Smooth muscle cell (in vitro differentiated cells): ENCODE measurements around the gene TKT. TPM values are rescaled to one million over a fixed set of nuclear protein-coding genes. Genes with fewer than 3 reads are reported as not detected.

Experiments used
- DNase-seq: peaks from one replicate; lab custom pipeline; 2025; ENCODE audit not compliant: unreplicated experiment; lab: John Stamatoyannopoulos, UW
- H2AFZ ChIP-seq: fragments of 200-600 bp; sonication (generic); 2 replicates; pipeline ENCODE4 v1.6.0; 2016; ENCODE audit warnings: antibody characterized with exemption, low read depth, mild to moderate bottlenecking
- H3F3A ChIP-seq: fragments of 200-600 bp; sonication (generic); 2 replicates; pipeline ENCODE4 v1.6.0; 2017; ENCODE audit warnings: antibody characterized with exemption, low read depth
- H3K27ac ChIP-seq: fragments of 200-600 bp; sonication (generic); 2 replicates; pipeline ENCODE4 v1.5.1; 2016; ENCODE audit warnings: low read depth, mild to moderate bottlenecking
- H3K27me3 ChIP-seq: fragments of 200-600 bp; sonication (generic); 2 replicates; pipeline ENCODE4 v1.6.1; 2016; ENCODE audit warnings: low read depth, mild to moderate bottlenecking
- H3K36me3 ChIP-seq: fragments of 200-600 bp; sonication (generic); 2 replicates; pipeline ENCODE4 v1.5.1; 2016; ENCODE audit warnings: low read depth
- H3K4me1 ChIP-seq: fragments of 200-600 bp; sonication (generic); 2 replicates; pipeline ENCODE4 v1.5.1; 2016; ENCODE audit warnings: low read depth
- H3K4me2 ChIP-seq: fragments of 200-600 bp; sonication (generic); 2 replicates; pipeline ENCODE4 v1.6.0; 2016; ENCODE audit warnings: mild to moderate bottlenecking
- H3K4me3 ChIP-seq: fragments of 200-600 bp; sonication (generic); 2 replicates; pipeline ENCODE4 v1.5.1; 2016; ENCODE audit warnings: mild to moderate bottlenecking
- H3K79me2 ChIP-seq: fragments of 200-600 bp; sonication (generic); 2 replicates; pipeline ENCODE4 v1.6.0; 2016; ENCODE audit warnings: low read depth, mild to moderate bottlenecking
- H3K9ac ChIP-seq: fragments of 200-600 bp; sonication (generic); 2 replicates; pipeline ENCODE4 v1.6.0; 2016; ENCODE audit warnings: low read depth
- H3K9me3 ChIP-seq: fragments of 200-600 bp; sonication (generic); replicated peaks from 2 replicates; pipeline ENCODE4 v1.5.1; 2016; ENCODE audit warnings: low read depth
- H4K20me1 ChIP-seq: fragments of 200-600 bp; sonication (generic); 2 replicates; pipeline ENCODE4 v1.6.0; 2016; ENCODE audit warnings: low read depth
- CTCF ChIP-seq: fragments of 200-600 bp; sonication (generic); IDR thresholded peaks from 2 replicates; pipeline ENCODE4 v1.5.1; 2017; ENCODE audit warnings: borderline replicate concordance, mild to moderate bottlenecking, antibody characterized with exemption; ENCODE audit not compliant: insufficient read depth, poor library complexity, severe bottlenecking
- WGBS: methylation state at CpG from one replicate; pipeline ENCODE4 v1.1.7; 2016; ENCODE audit warnings: low lambda C conversion rate; 5-methylcytosine and 5-hydroxymethylcytosine counted together
- polyA plus RNA-seq: library from polyadenylated mRNA; unstranded; fragments of >200 nt; fragmentation: Nextera tagmentation; extraction: Ambion mirVana; gene quantifications from 2 replicates; pipeline ENCODE4 v1.2.1, GENCODE V29; 2016
- total RNA-seq: library from RNA; depleted of rRNA; stranded (reverse); fragments of >200 nt; gene quantifications from 2 replicates; pipeline ENCODE4 v1.2.3, GENCODE V29; 2014

The TKT gene
- total and polyA plus RNA-seq, 2 experiments from 2014 or later, result 124 to 138 TPM

- Histone ChIP-seq H3F3A (peaks cover 8% of the 10 kb centered on the region), H2AFZ (no peak overlapping the region), H3K27me3 (no peaks in the 10 kb centered on the region), H3K4me1 (peaks cover 13% of the 10 kb centered on the region), H3K27ac (no peak overlapping the region), H3K4me3 (no peak overlapping the region), H3K79me2 (no peaks in the 10 kb centered on the region), H3K9ac (no peak overlapping the region), H3K36me3 (no peaks in the 10 kb centered on the region), H4K20me1 (no peaks in the 10 kb centered on the region), H3K4me2 (no peak overlapping the region), H3K9me3 (no peaks in the 10 kb centered on the region)
- TF ChIP-seq CTCF, result no peak
- WGBS, result 86% methylated on average over 4 of the region's 4 CpGs
- no peak for DNase-seq
Measured at GRCh38 chr3:53263907-53264306, 8.1 kb upstream of the TKT start.

- Histone ChIP-seq H3K4me3 (no peak overlapping the region), H3K79me2 (no peaks in the 10 kb centered on the region), H3K27me3 (no peaks in the 10 kb centered on the region), H3K27ac (no peak overlapping the region), H3F3A (peaks cover 13% of the 10 kb centered on the region), H4K20me1 (no peaks in the 10 kb centered on the region), H3K9me3 (no peaks in the 10 kb centered on the region), H2AFZ (no peak overlapping the region), H3K9ac (no peak overlapping the region), H3K36me3 (no peaks in the 10 kb centered on the region), H3K4me2 (no peak overlapping the region), H3K4me1 (peaks cover 16% of the 10 kb centered on the region)
- 85% methylated on average over 5 of the region's 5 CpGs for WGBS
- no peak for DNase-seq
- TF ChIP-seq CTCF, result no peak
Measured at GRCh38 chr3:53261712-53262111, 5.9 kb upstream of the TKT start.

DNA sequence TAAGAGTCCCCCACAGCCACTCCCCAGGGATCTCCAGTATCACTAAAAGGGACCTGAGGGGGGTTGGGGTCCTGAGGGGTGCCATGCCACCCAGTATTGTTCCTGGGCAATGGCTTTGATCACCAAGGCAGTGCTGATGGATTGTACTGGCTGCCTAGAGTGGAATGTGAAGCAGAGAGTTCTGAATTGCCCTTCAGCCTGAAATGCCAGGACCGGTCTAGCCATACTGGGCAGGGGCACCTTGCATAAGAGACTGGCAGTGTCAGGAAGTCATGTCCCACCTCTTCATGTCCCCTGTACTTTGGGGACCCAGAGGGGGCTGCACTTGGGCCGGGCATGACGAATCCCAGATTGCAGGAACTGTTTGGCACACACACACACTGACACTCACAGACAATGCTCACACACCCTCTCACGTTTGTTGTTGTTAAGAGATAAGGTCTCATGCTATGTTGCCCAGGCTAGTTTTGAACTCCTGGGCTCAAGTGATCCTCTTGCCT lies 4.5 kb upstream of the TKT start:
- no peak for DNase-seq
- H3K9me3 ChIP-seq, result no peaks in the 10 kb centered on the region
- H3K4me2 ChIP-seq, result no peak overlapping the region
- H4K20me1 ChIP-seq, result peaks cover 1% of the 10 kb centered on the region
- peaks cover 2% of the 10 kb centered on the region for H3K79me2 ChIP-seq
- no peak overlapping the region for H3K9ac ChIP-seq
- H3K4me1 ChIP-seq, result peaks cover 11% of the 10 kb centered on the region
- TF ChIP-seq CTCF, result no peak
- H3K27ac ChIP-seq, result no peak overlapping the region
- H3K27me3 ChIP-seq, result no peaks in the 10 kb centered on the region
- no peaks in the 10 kb centered on the region for H3K36me3 ChIP-seq
- H3F3A ChIP-seq, result peaks cover 9% of the 10 kb centered on the region
- no peak overlapping the region for H3K4me3 ChIP-seq
- H2AFZ ChIP-seq, result no peak overlapping the region
- 90% methylated on average over 4 of the region's 4 CpGs for WGBS
